Left lung (tissue), 10 donors: ENCODE data around the gene COL3A1. TPM values are rescaled to one million over a fixed set of nuclear protein-coding genes. Genes with fewer than 3 reads are reported as not detected.

Experiments used
- ATAC-seq: fragments of 200-7000 bp; cut with Tn5 transposase; one replicate; pipeline ENCODE4 v1.9.1; 2020; ENCODE audit warnings: moderate library complexity
- DNase-seq, 4 donors: peaks; one replicate each; pipeline ENCODE4 v3.0.0-alpha.2; 2013 to 2020
- H3K27ac ChIP-seq, 2 donors: fragments of 200-600 bp; sonication (generic) in 1 of 2; one replicate each; pipeline versions ENCODE4 v1.5.0 to v1.8.0; 2020 to 2021
- H3K27me3 ChIP-seq, 2 donors: fragments of 200-600 bp; sonication (generic) in 1 of 2; one replicate each; pipeline versions ENCODE4 v1.5.0 to v1.8.0; 2020 to 2021
- H3K36me3 ChIP-seq, 2 donors: fragments of 200-600 bp; sonication (generic) in 1 of 2; one replicate each; pipeline versions ENCODE4 v1.5.0 to v1.8.0; 2020 to 2021
- H3K4me1 ChIP-seq, 2 donors: fragments of 200-600 bp; one replicate each; pipeline ENCODE4 v1.8.0; 2021
- H3K4me3 ChIP-seq, 2 donors: fragments of 200-600 bp; sonication (generic) in 1 of 2; one replicate each; pipeline versions ENCODE4 v1.5.0 to v1.8.0; 2020 to 2021; ENCODE audit warnings: mild to moderate bottlenecking in 1 of 2
- H3K9me3 ChIP-seq, 2 donors: fragments of 200-600 bp; sonication (generic) in 1 of 2; one replicate each; pipeline versions ENCODE4 v1.5.0 to v1.8.0; 2020 to 2021
- intact Hi-C, 2 donors: fragments of 100-400 bp; cut with DNase I; formaldehyde crosslinking; loops; one replicate each; pipeline versions ENCODE4 v1.11.2 to v1.14.2; 2022
- polyA plus RNA-seq, 6 donors: library from polyadenylated mRNA; unstranded; fragments of 120-200 nt; gene quantifications; one replicate each; pipeline ENCODE4 v1.2.1, GENCODE V29; 2013; ENCODE audit not compliant: insufficient read length in 6 of 6
- total RNA-seq, 2 donors: library from RNA; stranded (reverse); fragmentation: NEBNext Ultra II Directional; extraction: Animal tissue kit (Norgen Biotek cat#: 25700); gene quantifications; one replicate each; pipeline ENCODE4 v1.2.1, GENCODE V29; 2021
- TF ChIP-seq, protein P1 (sequence below), 2 donors: fragments of 200-600 bp; sonication (generic) in 1 of 2; IDR thresholded peaks; one replicate each; pipeline versions ENCODE4 v1.5.0 to v1.8.0; 2021; ENCODE audit warnings: antibody characterized with exemption in 2 of 2
- donor health status: DM: no; HTN: yes; CAD: no.
- donor health status: DM: no; HTN: no; CAD: no.

Gene COL3A1
- total and polyA plus RNA-seq, 8 donors = 1,070 to 5,576 (median 1,351) TPM

DNA sequence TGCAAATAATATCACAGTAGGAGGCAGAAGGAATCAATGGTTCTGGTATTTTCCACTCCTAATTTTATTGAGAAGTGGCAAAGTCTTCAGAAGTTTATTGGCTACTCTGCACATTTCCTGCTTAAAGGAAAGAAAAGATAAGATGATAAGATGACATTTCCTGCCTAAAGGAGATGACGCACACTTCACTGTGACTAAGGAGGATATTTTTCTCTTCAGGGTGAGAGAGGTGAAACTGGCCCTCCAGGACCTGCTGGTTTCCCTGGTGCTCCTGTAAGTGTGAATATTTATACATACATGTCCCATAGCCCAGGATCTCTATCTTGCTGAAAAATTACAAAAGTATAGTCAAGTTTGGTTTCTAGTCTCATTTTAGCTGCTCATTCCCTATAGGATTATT lies 27.9 kb downstream of the COL3A1 start:
- TF ChIP-seq, protein P1, sequence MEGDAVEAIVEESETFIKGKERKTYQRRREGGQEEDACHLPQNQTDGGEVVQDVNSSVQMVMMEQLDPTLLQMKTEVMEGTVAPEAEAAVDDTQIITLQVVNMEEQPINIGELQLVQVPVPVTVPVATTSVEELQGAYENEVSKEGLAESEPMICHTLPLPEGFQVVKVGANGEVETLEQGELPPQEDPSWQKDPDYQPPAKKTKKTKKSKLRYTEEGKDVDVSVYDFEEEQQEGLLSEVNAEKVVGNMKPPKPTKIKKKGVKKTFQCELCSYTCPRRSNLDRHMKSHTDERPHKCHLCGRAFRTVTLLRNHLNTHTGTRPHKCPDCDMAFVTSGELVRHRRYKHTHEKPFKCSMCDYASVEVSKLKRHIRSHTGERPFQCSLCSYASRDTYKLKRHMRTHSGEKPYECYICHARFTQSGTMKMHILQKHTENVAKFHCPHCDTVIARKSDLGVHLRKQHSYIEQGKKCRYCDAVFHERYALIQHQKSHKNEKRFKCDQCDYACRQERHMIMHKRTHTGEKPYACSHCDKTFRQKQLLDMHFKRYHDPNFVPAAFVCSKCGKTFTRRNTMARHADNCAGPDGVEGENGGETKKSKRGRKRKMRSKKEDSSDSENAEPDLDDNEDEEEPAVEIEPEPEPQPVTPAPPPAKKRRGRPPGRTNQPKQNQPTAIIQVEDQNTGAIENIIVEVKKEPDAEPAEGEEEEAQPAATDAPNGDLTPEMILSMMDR (IDR thresholded peaks at IDR 0.05) = no peak
- peak overlapping the region in 1 of 2 donors; percentile 50 for H3K27ac ChIP-seq
- no peaks in the 10 kb centered on the region for H3K9me3 ChIP-seq
- H3K4me1 ChIP-seq = no peaks in the 10 kb centered on the region
- no peak overlapping the region for H3K4me3 ChIP-seq
- intact Hi-C loops = no loop called here
- no peaks in the 10 kb centered on the region for H3K36me3 ChIP-seq
- H3K27me3 ChIP-seq = no peaks in the 10 kb centered on the region
- ATAC-seq = no peak
- DNase-seq = no peak

DNA sequence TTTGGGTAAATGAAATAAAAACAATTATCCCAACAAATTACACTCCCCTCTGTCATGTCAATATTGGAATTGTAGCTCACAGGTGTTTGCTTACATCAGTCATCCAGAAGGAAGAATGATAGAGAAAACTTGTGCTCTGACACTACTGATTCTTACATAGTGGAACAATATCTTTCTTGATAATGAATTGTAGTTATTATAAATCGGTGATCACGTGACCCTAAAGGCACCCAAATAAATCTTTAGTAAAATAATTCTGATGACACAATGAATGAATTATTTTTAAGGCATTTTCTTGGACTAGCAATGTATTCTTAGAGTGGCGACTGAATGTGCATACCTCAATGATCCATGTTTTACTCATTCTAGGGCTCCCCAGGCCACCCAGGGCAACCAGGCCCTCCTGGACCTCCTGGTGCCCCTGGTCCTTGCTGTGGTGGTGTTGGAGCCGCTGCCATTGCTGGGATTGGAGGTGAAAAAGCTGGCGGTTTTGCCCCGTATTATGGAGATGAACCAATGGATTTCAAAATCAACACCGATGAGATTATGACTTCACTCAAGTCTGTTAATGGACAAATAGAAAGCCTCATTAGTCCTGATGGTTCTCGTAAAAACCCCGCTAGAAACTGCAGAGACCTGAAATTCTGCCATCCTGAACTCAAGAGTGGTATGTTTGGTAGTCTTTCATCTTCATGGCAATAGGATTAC lies 34.5 kb downstream of the COL3A1 start:
- Histone ChIP-seq H3K36me3 (peaks cover 0 to 3% of the 10 kb centered on the region in 2 donors), H3K27ac (no peak overlapping the region), H3K4me3 (no peak overlapping the region), H3K27me3 (no peaks in the 10 kb centered on the region), H3K9me3 (no peaks in the 10 kb centered on the region), H3K4me1 (no peaks in the 10 kb centered on the region)
- DNase-seq (no peak), ATAC-seq (peak; percentile 10)
- TF ChIP-seq, protein P1 (IDR thresholded peaks at IDR 0.05) = no peak
- intact Hi-C loops = no loop called here

DNA sequence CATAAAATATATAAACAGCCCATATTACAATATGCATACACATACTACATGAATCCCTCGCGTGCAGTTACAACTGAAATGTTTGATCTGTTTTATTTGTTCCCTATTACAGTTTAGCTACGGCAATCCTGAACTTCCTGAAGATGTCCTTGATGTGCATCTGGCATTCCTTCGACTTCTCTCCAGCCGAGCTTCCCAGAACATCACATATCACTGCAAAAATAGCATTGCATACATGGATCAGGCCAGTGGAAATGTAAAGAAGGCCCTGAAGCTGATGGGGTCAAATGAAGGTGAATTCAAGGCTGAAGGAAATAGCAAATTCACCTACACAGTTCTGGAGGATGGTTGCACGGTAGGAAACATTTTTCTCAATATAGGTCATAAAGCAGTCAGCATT lies 36.4 kb downstream of the COL3A1 start:
- TF ChIP-seq, protein P1 (IDR thresholded peaks at IDR 0.05) = no peak
- DNase-seq (no peak), ATAC-seq (no peak)
- intact Hi-C loops = no loop called here
- Histone ChIP-seq H3K27ac (no peak overlapping the region), H3K4me3 (no peak overlapping the region), H3K27me3 (no peaks in the 10 kb centered on the region), H3K9me3 (no peaks in the 10 kb centered on the region), H3K36me3 (peaks cover 0 to 3% of the 10 kb centered on the region in 2 donors), H3K4me1 (no peaks in the 10 kb centered on the region)

DNA sequence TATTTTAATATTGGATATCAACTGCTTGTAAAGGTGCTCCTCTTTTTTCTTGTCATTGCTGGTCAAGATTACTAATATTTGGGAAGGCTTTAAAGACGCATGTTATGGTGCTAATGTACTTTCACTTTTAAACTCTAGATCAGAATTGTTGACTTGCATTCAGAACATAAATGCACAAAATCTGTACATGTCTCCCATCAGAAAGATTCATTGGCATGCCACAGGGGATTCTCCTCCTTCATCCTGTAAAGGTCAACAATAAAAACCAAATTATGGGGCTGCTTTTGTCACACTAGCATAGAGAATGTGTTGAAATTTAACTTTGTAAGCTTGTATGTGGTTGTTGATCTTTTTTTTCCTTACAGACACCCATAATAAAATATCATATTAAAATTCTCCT lies 38.2 kb downstream of the COL3A1 start:
- no peak overlapping the region for H3K4me3 ChIP-seq
- intact Hi-C loops = no loop called here
- peak overlapping the region in 1 of 2 donors; percentile 2 for H3K27ac ChIP-seq

DNA sequence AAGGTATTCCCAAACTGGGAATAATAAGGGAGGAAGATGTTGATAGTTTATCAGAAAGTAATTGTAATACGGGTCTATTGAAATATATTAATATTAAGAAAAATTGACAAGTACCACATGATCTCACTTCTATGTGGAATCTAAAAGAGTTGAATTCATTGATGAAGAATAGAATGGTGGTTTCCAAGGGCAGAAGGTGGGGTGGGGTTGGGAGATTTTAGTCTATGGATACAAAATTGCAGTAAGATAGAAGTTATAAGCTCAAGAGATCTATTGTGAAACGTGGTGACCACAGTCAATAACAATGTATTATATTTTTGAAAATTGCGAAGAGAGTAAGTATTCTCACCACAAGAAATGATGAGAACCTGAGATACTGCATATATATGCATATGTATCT lies 38.9 kb downstream of the COL3A1 start:
- no peak for DNase-seq
- Histone ChIP-seq H3K4me3 (no peak overlapping the region), H3K9me3 (no peaks in the 10 kb centered on the region), H3K27ac (peak overlapping the region in 1 of 2 donors; percentile 2), H3K27me3 (no peaks in the 10 kb centered on the region), H3K4me1 (no peaks in the 10 kb centered on the region), H3K36me3 (no peaks in the 10 kb centered on the region)
- ATAC-seq = no peak
- intact Hi-C loops = no loop called here
- TF ChIP-seq, protein P1 (IDR thresholded peaks at IDR 0.05) = no peak

More for the DNA sequence above, 38.2 kb downstream of the COL3A1 start:
- Histone ChIP-seq H3K9me3 (no peaks in the 10 kb centered on the region), H3K27me3 (no peaks in the 10 kb centered on the region), H3K4me1 (no peaks in the 10 kb centered on the region), H3K36me3 (peaks cover 0 to 3% of the 10 kb centered on the region in 2 donors)
- DNase-seq = no peak
- no peak for ATAC-seq
- TF ChIP-seq, protein P1 (IDR thresholded peaks at IDR 0.05) = no peak
